ENCODE data around the gene ADGRD1. TPM values are rescaled to one million over a fixed set of nuclear protein-coding genes. Genes with fewer than 3 reads are reported as not detected.

The ADGRD1 gene
- total RNA-seq, 3 donors from 2014 or later = 11.6 to 47.5 (median 18.7) TPM

DNA sequence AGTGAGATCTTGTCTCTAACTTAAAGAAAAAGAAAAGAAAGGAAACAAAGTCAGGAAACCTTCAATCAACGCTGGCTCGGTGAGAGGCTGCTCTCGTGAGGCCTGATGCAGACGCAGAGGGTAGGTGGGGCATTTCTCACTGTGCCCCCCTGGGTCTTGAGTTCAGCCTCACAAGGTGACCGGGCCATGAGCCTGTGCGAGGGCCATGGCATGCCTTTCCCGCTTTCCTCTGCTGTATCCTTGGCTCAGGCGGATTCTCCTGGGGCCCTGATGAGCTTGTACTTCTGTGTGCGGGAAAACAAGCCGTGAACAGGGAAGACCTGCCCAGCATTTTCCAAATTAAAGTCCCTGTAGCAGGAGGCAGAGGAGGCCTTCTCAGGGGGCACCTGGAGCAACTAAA, 20.2 kb downstream of the ADGRD1 start:
- intact Hi-C loops (cut with DNase I; ENCODE audit: low total_unique reads) = no loop called here
- no peaks in the 10 kb centered on the region for H3K27me3 ChIP-seq
- TF ChIP-seq, protein P1, sequence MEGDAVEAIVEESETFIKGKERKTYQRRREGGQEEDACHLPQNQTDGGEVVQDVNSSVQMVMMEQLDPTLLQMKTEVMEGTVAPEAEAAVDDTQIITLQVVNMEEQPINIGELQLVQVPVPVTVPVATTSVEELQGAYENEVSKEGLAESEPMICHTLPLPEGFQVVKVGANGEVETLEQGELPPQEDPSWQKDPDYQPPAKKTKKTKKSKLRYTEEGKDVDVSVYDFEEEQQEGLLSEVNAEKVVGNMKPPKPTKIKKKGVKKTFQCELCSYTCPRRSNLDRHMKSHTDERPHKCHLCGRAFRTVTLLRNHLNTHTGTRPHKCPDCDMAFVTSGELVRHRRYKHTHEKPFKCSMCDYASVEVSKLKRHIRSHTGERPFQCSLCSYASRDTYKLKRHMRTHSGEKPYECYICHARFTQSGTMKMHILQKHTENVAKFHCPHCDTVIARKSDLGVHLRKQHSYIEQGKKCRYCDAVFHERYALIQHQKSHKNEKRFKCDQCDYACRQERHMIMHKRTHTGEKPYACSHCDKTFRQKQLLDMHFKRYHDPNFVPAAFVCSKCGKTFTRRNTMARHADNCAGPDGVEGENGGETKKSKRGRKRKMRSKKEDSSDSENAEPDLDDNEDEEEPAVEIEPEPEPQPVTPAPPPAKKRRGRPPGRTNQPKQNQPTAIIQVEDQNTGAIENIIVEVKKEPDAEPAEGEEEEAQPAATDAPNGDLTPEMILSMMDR (IDR thresholded peaks at IDR 0.05) = no peak
- TF ChIP-seq POLR2AphosphoS5 (IDR thresholded peaks at IDR 0.05) (no peak), POLR2A (IDR thresholded peaks at IDR 0.05) (no peak)
- no peak overlapping the region for H3K27ac ChIP-seq
- H3K36me3 ChIP-seq = no peaks in the 10 kb centered on the region
- no peak overlapping the region for H3K4me3 ChIP-seq
- no peaks in the 10 kb centered on the region for H3K9me3 ChIP-seq
- DNase-seq (ENCODE audit: low spot score in 2 of 2) = no peak
- no peaks in the 10 kb centered on the region for H3K4me1 ChIP-seq

GRCh38 chr12:130975116-130975515, 21.4 kb downstream of the ADGRD1 start:
- intact Hi-C loops (cut with DNase I; ENCODE audit: low total_unique reads) = no loop called here
- H3K36me3 ChIP-seq = no peaks in the 10 kb centered on the region
- no peak overlapping the region for H3K4me3 ChIP-seq
- no peaks in the 10 kb centered on the region for H3K9me3 ChIP-seq
- no peaks in the 10 kb centered on the region for H3K4me1 ChIP-seq
- no peak overlapping the region for H3K27ac ChIP-seq
- no peak for DNase-seq (ENCODE audit: low spot score in 2 of 2)
- no peaks in the 10 kb centered on the region for H3K27me3 ChIP-seq
- TF ChIP-seq POLR2A (IDR thresholded peaks at IDR 0.05) = no peak
- TF ChIP-seq, protein P1 (IDR thresholded peaks at IDR 0.05) = no peak
- no peak for TF ChIP-seq POLR2AphosphoS5 (IDR thresholded peaks at IDR 0.05)

GRCh38 chr12:130976171-130976720, 22.5 kb downstream of the ADGRD1 start:
- Histone ChIP-seq H3K36me3 (no peaks in the 10 kb centered on the region), H3K4me1 (no peaks in the 10 kb centered on the region), H3K4me3 (no peak overlapping the region), H3K9me3 (no peaks in the 10 kb centered on the region), H3K27me3 (no peaks in the 10 kb centered on the region), H3K27ac (no peak overlapping the region)
- TF ChIP-seq, protein P1 (IDR thresholded peaks at IDR 0.05) = no peak
- TF ChIP-seq POLR2A (IDR thresholded peaks at IDR 0.05) (no peak), POLR2AphosphoS5 (IDR thresholded peaks at IDR 0.05) (no peak)
- intact Hi-C loops (cut with DNase I; ENCODE audit: low total_unique reads) = no loop called here
- no peak for DNase-seq (ENCODE audit: low spot score in 2 of 2)

DNA sequence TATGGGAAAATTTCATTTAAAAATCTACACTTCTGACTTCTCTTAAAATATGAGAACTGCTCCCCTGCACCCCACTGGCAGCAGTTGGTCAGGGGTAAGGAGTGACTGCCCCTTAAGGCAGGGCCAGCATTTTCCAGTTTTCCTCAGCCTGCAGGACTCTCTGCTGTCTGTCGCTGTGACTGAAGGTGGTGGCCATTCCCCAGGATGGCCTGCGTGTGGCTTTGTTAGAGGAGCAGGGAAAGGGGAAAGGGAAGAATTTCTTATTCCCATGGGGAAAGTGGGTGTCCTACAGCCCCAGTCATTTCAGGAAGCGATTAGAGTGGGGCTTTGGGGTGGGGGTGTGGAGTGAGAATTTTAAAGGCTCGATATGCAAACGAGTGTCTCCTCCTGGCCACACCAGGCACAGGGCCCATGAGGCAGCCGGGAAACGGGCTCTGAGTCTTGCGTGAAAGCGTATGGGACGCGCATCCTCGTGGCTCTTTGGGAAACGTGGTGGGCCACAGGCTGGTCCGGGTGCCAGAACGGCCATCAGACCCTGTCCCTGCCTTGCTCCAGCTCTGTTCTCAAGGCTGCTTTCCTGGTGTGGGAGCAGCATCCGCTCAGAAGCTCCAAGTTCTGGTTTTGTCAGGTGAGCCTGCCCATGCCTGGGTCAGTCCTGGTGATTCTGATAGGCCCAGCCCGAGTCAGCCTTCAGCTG, 23.5 kb downstream of the ADGRD1 start:
- DNase-seq (ENCODE audit: low spot score in 2 of 2) = no peak
- no peaks in the 10 kb centered on the region for H3K9me3 ChIP-seq
- no peak overlapping the region for H3K27ac ChIP-seq
- TF ChIP-seq, protein P1 (IDR thresholded peaks at IDR 0.05) = no peak
- no peak for TF ChIP-seq POLR2AphosphoS5 (IDR thresholded peaks at IDR 0.05)
- TF ChIP-seq POLR2A (IDR thresholded peaks at IDR 0.05) = no peak
- H3K36me3 ChIP-seq = no peaks in the 10 kb centered on the region
- H3K27me3 ChIP-seq = no peaks in the 10 kb centered on the region
- intact Hi-C loops (cut with DNase I; ENCODE audit: low total_unique reads) = no loop called here
- H3K4me3 ChIP-seq = no peak overlapping the region
- no peaks in the 10 kb centered on the region for H3K4me1 ChIP-seq

DNA sequence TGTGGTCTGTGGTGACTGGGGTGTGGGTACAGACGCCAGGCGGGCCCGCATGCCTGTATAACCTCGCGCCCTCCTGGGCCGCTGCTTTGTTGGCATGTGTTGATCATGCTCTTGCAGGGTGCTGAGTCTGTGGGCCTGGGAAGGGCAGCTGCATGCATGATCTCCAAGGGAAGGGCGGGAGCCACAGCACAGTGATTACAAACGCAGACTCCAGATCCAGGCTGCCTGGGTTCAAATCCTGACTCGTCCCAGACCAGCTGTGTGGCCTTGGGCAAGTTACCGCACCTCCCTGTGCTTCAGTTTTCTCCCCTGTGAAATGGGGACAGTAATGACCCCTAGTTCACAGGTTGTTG, 24.0 kb downstream of the ADGRD1 start:
- H3K4me3 ChIP-seq = no peak overlapping the region
- DNase-seq (ENCODE audit: low spot score in 2 of 2) = no peak
- H3K27ac ChIP-seq = peak overlapping the region in 1 of 2 donors; percentile 53
- H3K27me3 ChIP-seq = no peaks in the 10 kb centered on the region
- TF ChIP-seq POLR2A (IDR thresholded peaks at IDR 0.05) (no peak), POLR2AphosphoS5 (IDR thresholded peaks at IDR 0.05) (no peak)
- TF ChIP-seq, protein P1 (IDR thresholded peaks at IDR 0.05) = no peak
- no peaks in the 10 kb centered on the region for H3K4me1 ChIP-seq
- H3K36me3 ChIP-seq = no peaks in the 10 kb centered on the region
- no peaks in the 10 kb centered on the region for H3K9me3 ChIP-seq
- intact Hi-C loops (cut with DNase I; ENCODE audit: low total_unique reads) = no loop called here

All from breast epithelium (tissue), 4 donors.